DMS53 (cell line): ENCODE results near the gene NUP107.
"Not testable (repeated sequence)": the region's sequence is repeated elsewhere in the genome, so short reads cannot be mapped to it uniquely, and the experiment has no call there.

ENCODE experiments used
- DNase-seq: peaks from one replicate; lab custom pipeline; 2025; lab: John Stamatoyannopoulos, UW

Gene NUP107

GRCh38 chr12:68686595-68687521 lies at the start of gene NUP107:
Gene NUP107, plus strand, starts transcription at chr12:68686978. Its CDS starts 88 bp downstream, at chr12:68687066.
- peak; percentile 100 for DNase-seq

GRCh38 chr12:68637439-68637838 lies 49.3 kb upstream of the NUP107 start:
- DNase-seq, result not testable (repeated sequence)

GRCh38 chr12:68638171-68638570 lies 48.6 kb upstream of the NUP107 start:
- DNase-seq, result no peak

GRCh38 chr12:68638721-68639395 lies 47.9 kb upstream of the NUP107 start:
- DNase-seq, result no peak

DNA sequence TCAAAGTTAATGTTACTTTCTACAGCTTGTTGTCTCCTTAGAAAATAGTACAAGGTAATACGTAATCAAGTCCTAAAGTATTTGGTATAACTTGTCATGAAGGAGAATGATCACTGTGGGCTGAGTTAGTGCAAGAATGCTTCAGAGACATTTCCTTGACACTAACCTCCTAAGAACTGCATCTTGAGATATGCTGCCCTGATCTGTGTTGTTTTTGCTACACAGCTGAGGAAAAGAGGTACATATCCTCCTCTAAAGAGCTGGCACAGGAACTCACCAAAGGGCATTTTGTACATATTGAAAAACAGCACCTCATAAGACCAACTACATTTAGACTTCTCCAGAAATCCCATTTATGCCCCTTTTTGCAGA lies 47.4 kb upstream of the NUP107 start:
- DNase-seq, result no peak

GRCh38 chr12:68641138-68641537 lies 45.6 kb upstream of the NUP107 start:
- DNase-seq, result no peak

- no peak for DNase-seq
Observed at GRCh38 chr12:68646484-68646883, 40.3 kb upstream of the NUP107 start.

GRCh38 chr12:68647507-68647906 lies 39.3 kb upstream of the NUP107 start:
- DNase-seq, result no peak

- peak; percentile 20 for DNase-seq
Observed at GRCh38 chr12:68648179-68648578, 38.6 kb upstream of the NUP107 start.

GRCh38 chr12:68665016-68665569 lies 21.7 kb upstream of the NUP107 start:
- DNase-seq, result peak; percentile 15

GRCh38 chr12:68667291-68667690 lies 19.5 kb upstream of the NUP107 start:
- DNase-seq, result no peak

DNA sequence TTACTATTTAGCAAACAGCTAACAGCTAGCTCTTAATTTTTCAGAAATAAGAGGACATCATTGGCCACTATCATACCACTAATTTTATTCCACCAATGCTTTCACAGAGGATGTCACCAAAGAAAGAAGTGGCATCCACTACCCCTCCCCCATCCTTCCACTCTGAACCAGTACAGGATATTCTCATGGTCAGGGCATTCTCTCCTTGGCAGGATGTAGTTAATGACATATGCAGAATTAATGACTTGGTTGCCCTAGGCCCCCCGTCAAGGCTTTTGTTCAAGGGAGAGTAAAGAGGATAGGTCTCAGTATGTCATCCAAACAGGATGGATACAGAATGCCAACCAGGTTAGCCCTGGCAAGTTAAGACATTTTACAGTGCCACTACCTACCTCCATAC lies 18.9 kb upstream of the NUP107 start:
- DNase-seq, result no peak

DNA sequence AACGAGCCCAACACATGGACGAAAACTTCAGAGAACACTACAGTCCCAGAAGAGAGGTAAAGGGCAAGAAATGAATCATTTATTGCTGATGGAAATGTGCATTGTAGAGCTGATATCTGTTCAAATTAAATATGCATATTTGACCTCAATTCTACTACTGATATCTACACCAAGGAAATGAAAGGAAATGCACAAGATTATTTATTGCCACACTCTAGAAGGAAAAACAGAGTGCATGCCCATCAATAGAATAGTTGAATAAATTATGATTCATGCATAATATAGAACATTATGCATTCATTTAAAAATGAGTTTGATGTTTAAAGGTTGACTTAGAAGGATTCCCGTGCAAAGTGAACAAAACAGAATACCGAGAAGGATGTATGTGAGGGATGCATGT lies 15.6 kb upstream of the NUP107 start:
- no peak for DNase-seq

- no peak for DNase-seq
Observed at GRCh38 chr12:68673788-68674187, 13.0 kb upstream of the NUP107 start.

DNA sequence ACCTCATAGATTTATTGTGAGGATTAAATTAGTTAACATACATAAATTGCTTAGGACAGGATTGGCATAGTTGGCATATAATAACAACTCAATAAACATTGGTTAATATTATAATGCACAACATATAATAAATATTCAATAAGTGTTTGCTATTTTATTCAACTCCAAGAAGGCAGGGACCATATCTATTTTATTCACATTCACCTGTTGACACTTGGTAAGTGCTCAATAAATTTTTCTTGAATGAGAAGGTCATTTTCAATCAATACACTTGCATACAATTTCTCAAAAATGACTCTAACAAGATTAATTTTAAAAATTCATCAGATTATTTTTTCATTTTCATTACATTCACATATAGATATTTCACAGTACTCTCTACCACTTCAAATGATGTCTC lies 12.4 kb upstream of the NUP107 start:
- DNase-seq, result no peak

GRCh38 chr12:68675101-68675842 lies 11.5 kb upstream of the NUP107 start:
- DNase-seq, result no peak

DNA sequence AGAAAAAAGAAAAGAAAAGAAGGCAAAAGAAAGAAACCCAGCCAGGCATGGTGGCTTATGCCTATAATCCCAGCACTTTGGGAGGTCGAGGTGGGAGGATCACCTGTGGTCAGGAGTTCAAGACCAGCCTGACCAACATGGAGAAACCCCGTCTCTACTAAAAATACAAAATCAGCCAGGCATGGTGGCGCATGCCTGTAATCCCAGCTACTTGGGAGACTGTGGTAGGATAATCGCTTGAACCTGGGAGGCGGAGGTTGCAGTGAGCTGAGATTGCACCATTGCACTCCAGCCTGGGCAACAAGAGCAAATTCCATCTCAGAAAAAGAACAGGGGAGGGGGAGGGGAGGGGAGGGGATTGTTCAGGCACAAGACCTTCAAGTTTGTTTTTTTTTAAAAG lies 9.9 kb upstream of the NUP107 start:
- DNase-seq, result not testable (repeated sequence)

DNA sequence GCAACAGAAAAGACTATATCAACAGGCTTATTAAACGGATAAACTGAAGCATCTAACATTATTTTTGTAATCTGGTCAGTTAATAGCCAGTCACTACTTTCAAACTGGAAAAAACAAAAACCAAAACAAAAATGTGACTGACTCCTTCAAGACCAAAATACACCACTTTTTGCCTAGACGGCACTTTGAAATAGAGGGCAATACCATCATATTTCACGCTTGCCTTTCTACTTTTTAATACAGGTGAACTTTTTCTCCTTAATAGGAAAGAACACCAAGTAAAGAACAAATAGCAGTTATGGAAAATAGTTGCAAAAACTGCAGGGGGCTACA lies 550 bp upstream of the NUP107 start:
- no peak for DNase-seq

DNA sequence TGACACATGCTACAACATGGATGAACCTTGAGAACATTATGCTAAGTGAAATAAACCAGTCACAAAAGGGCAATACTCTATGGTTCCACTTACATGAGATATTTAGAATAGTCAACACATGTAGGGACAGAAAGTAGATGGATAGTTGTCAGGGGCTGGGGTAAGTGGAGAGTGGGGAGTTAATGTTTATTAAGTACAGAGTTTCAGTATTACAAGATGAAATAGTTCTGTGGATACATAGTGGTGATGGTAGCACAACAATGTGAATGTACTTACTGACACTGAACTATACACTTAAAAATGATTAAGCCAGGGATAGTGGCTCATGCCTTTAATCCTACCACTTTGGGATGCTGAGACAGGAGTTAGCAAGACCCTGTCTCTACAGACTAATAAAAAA lies 8.7 kb downstream of the NUP107 start:
- no peak for DNase-seq

DNA sequence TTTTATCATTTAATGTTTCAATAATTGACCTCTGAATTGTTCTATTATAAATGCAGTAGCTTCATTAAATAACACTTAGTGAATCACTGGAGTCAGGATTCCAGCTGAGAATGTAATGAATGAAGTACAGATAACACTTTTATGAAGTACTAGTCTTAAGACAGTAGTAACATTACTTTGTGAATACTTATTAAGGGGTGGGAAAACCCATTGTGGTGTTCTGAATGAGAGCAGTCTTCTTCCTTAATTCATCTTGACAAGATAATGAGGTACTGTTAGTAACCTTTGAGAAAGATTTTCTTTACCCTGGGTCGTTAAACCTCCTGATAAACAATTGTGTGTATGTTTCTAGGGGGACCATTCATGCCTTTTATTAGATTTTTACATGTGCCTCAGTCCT lies 12.7 kb downstream of the NUP107 start:
- DNase-seq, result no peak

DNA sequence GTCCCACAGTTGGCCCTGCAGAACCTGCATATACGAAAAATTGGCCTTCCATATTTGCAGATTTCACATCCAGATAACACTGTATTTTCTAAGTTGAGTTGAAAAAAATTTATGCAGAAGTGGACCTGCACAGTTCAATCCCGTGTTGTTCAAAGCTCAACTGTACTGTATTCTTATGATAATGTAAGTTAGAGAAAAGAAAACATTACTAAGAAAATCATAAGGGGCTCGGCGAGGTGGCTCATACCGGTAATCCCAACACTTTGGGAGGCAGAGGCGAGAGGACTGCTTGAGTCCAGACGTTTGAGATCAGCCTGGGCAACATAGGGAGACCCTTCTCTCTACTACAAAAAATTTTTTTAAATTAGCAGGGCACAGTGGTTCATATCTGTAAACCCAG lies 41.0 kb downstream of the NUP107 start:
- no peak for DNase-seq

DNA sequence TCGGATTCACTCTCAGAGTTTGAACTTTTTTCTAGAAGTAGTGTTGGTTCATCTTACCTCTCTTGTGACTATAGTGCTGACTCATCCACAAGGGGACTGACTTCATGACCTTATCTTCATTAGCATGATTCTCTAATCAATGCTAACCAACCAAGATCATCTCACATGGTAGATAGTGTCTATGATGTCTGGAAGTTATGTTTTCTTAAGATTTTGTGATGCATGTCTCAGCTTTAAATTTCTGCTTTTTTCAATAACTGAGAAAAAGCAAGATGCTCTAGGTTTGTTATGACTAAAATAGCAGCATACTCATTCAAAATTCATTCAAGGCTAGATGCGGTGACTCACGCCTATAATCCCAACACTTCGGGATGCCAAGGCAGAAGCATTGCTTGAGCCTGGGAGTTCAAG lies 46.9 kb downstream of the NUP107 start:
- DNase-seq, result no peak
